ENCODE results near the gene UVRAG. TPM values are rescaled to one million over a fixed set of nuclear protein-coding genes. Genes with fewer than 3 reads are reported as not detected.

UVRAG gene
- total RNA-seq, 4 donors from 2014 or later: 14.6 to 28.0 (median 20.7) TPM

- TF ChIP-seq POLR2A (IDR thresholded peaks at IDR 0.05): no peak
- no peak for TF ChIP-seq CTCF (IDR thresholded peaks at IDR 0.05)
- WGBS, 2 donors: 88% methylated on average over 2 of the region's 2 CpGs
- DNase-seq (ENCODE audit: low spot score in 2 of 2): no peak
- intact Hi-C loops (cut with DNase I; ENCODE audit: low total_unique reads): no loop called here
- H3K4me3 ChIP-seq (ENCODE audit: low read depth, poor library complexity, severe bottlenecking): no peak overlapping the region
Observed at GRCh38 chr11:75812542-75813040, 2.4 kb upstream of the UVRAG start.

GRCh38 chr11:75813124-75813523 is 1.9 kb upstream of the UVRAG start:
- no peak for TF ChIP-seq CTCF (IDR thresholded peaks at IDR 0.05)
- no peak for TF ChIP-seq POLR2A (IDR thresholded peaks at IDR 0.05)
- intact Hi-C loops (cut with DNase I; ENCODE audit: low total_unique reads): no loop called here
- no peak for DNase-seq (ENCODE audit: low spot score in 2 of 2)
- H3K4me3 ChIP-seq (ENCODE audit: low read depth, poor library complexity, severe bottlenecking): no peak overlapping the region
- WGBS, 2 donors: 72 to 77% methylated on average over 2 of the region's 2 CpGs

GRCh38 chr11:75813622-75814039 is 1.4 kb upstream of the UVRAG start:
- no peak for DNase-seq (ENCODE audit: low spot score in 2 of 2)
- TF ChIP-seq POLR2A (IDR thresholded peaks at IDR 0.05) (no peak), CTCF (IDR thresholded peaks at IDR 0.05) (no peak)
- H3K4me3 ChIP-seq (ENCODE audit: low read depth, poor library complexity, severe bottlenecking): no peak overlapping the region
- intact Hi-C loops (cut with DNase I; ENCODE audit: low total_unique reads): no loop called here
- 44 to 46% methylated on average over 1 of the region's 1 CpG for WGBS, 2 donors

- H3K4me3 ChIP-seq (ENCODE audit: low read depth, poor library complexity, severe bottlenecking): peak overlapping the region; percentile 76
- TF ChIP-seq CTCF (IDR thresholded peaks at IDR 0.05) (no peak), POLR2A (IDR thresholded peaks at IDR 0.05) (no peak)
- no peak for DNase-seq (ENCODE audit: low spot score in 2 of 2)
- intact Hi-C loops (cut with DNase I; ENCODE audit: low total_unique reads): no loop called here
- WGBS, 2 donors: 0% methylated on average over 3 to 6 of the region's 12 CpGs
Observed at GRCh38 chr11:75814363-75814676, 690 bp upstream of the UVRAG start.

- no peak for TF ChIP-seq CTCF (IDR thresholded peaks at IDR 0.05)
- TF ChIP-seq POLR2A (IDR thresholded peaks at IDR 0.05): no peak
- WGBS, 2 donors: 2% methylated on average over 32 to 41 of the region's 60 CpGs
- DNase-seq (ENCODE audit: low spot score in 2 of 2): peak; percentile 18 to 90
- intact Hi-C loops (cut with DNase I; ENCODE audit: low total_unique reads): no loop called here
- H3K4me3 ChIP-seq (ENCODE audit: low read depth, poor library complexity, severe bottlenecking): peak overlapping the region; percentile 76
Observed at GRCh38 chr11:75815345-75816168, 547 bp downstream of the UVRAG start.

Measured in lower leg skin (tissue), 4 donors.